HG03558 (cell line): Measurements from ENCODE around the gene FMN1.
A peak's percentile ranks its signal among the peaks of the same experiment; 100 is the strongest.

Experiments used
- ATAC-seq: cut with Tn5 transposase; IDR thresholded peaks from one replicate; pipeline ENCODE4 v1.9.1; 2021; ENCODE audit warnings: moderate number of reproducible peaks; ENCODE audit not compliant: unreplicated experiment; ENCODE audit errors: extremely low read depth

FMN1 gene

DNA sequence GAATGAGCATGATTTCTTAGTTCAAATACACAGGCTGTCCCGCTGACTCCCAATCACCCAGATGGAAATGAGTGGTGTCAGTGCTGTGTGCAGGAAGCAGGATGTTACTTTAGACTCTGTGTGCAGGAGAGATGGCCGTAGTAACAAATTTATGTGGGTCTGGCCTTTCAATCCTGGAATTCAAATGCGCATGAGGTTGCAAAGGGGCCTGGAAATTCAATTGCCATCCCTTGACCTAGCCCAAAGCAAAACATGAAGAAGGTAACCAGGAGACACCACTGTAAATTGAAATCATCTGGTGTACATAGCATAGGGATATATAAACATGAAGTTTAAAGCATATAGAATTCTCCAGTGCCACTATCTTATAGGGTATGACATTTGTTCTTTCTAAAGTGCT is 443.5 kb downstream of the FMN1 start:
- ATAC-seq, result no peak

DNA sequence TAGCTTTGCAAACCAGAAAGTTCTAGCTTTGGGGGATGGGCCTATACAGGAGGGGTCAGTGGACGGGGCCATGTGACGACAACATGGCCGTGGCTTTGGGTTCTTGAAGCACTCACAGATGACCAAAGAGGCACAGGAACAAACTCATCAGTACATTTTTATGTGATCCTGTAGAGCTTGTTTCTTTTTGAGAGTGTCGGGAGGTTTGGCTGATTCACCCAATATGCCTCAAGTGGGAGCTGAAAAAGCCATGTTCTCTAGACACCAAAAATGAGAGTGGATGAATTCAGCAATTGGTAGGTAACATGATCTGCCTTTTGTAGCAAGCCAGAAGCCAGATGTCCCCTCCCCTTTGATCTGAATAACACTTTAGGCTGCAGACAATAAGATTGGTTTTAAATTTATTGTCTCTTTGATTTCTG is 446.6 kb downstream of the FMN1 start:
- no peak for ATAC-seq

DNA sequence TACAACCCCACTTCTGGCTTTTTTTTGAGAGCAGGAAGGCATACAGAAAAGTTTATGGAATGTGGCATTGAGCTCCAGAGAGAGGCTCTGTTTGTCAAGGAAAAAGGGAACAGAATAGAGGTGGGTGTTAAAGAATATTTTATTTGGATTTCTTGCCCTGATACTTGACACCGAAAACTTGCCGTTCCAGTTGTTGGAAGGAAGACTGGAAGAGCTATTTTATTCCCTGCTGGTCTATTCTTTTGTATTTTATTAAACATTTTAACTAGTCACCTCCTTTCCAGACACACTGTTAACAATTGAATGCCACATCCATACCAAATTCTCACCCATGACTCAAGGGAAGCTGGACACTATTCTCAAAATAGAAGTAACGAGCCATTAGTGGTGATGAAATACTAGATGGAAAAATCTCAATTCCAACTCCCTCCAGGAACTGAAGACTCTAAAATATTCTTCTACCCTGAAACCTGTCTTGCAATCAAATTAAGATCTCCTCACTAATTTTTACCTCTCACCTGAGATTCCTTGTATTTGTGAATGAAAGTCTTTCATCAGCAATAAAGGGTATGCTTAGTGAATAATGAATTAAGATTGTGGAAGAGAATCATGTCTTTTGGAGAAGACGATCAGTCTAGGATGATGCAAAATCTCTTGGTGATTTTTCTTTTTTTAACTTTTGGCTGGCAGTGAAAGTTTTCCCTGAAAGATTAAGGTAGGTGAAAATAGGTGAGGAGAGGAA is 448.2 kb downstream of the FMN1 start:
- ATAC-seq, result no peak

DNA sequence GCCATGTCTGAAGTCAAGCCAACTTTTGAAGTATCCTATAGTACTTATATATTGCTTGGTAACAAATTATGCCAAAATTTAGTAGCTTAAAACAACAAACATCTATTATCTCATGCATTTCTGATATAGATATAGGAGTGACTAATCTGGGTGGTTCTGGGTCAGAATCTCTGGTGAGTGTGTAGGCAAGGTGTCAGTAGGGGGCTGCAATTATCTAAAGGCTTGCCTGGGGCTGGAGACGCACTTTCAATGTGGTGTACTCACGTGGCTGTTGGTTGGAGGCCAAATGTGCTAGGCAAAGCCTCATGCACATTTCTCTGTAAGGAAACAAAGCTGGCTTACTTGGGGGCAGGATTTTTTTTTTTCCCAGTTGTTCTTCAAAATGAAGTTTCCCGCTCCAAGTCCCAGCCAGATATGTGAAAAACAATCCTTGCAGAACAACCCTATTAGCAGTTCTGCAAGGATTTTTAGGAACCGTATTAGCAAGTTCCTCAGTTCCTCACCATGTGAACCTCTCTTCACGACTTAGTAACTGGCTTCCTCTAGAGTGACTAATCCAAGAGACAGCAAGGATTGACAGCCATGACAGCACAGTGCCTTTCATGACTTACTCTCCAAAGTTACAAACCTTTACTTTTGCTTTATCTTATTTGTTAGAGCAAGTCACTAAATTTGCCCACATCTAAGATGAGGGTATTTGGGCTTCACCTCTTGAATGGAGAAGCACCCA is 450.9 kb downstream of the FMN1 start:
- ATAC-seq, result no peak

DNA sequence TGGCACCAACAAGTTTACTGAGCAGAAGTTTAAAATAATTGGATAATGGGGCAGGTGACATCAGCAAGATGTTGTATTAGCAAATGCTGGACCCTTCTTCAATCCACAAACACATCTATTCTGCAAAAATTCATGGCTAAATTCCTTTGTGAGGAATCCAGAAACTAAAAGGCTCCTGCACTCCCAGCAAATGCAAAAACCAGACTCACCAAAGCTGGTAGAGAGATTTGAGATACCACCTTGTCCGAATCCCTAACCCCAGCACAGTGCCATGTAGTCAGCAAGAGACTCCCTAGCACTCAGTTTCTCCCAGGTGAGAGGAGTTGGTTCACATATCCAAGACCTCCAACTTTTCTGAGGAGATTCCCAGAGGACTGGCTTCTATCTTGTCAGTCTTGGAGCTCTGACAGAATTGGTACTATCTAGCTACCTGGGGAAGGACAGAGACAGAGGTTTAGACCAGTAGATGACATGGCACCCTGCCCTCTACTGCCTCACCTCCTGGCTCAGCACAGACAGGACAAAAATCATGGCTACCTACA is 454.9 kb downstream of the FMN1 start:
- ATAC-seq, result no peak

DNA sequence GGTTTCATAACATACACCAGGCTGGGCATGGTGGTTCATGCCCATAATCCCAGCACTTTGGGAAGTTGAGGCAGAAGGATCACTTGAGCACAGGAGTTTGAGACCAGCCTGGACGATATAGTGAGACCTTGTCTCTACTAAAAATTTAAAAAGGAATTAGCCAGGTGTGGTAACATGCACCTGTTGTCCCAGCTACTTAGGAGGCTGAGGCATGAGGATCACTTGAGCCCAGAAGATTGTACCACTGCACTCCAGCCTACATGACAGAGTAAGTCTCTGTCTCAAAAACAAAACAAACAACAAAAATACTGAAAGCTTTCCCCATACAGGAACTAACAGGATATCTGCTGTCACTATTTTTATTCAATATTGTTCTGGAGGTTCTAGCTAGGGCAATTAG is 455.8 kb downstream of the FMN1 start:
- ATAC-seq, result no peak

DNA sequence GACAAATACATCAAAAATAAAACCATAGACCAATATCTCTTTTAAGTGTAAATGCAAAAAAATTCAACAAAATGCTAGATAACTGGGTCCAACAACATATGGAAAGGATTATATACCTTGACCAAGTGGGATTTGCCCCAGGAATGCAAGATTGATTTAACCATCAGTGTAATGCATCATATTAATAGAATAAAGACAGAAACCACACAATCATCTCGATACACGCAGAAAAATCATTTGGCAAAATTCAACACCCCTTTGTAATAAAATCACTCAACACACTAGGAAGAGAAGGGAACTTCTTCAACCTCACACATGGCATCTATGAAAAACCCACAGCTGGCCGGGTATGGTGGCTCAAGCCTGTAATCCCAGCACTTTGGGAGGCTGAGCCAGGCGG is 457.2 kb downstream of the FMN1 start:
- no peak for ATAC-seq

DNA sequence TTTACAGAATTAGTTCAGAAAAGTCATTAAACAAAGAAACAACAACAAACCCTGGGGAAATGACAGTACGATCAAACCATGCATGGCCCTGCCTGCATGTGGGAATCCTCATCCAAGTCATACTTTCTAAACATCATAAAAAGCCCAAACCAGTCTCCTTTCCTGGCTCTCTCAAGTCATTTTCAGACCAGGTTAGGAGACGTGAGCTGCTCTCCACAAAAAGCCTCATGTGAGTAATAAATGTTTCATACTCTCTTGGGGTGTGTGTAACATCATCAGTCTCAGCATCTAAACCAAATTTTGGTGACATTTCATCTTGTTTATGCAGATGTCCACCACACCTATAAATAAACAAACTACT is 457.8 kb downstream of the FMN1 start:
- ATAC-seq, result no peak

DNA sequence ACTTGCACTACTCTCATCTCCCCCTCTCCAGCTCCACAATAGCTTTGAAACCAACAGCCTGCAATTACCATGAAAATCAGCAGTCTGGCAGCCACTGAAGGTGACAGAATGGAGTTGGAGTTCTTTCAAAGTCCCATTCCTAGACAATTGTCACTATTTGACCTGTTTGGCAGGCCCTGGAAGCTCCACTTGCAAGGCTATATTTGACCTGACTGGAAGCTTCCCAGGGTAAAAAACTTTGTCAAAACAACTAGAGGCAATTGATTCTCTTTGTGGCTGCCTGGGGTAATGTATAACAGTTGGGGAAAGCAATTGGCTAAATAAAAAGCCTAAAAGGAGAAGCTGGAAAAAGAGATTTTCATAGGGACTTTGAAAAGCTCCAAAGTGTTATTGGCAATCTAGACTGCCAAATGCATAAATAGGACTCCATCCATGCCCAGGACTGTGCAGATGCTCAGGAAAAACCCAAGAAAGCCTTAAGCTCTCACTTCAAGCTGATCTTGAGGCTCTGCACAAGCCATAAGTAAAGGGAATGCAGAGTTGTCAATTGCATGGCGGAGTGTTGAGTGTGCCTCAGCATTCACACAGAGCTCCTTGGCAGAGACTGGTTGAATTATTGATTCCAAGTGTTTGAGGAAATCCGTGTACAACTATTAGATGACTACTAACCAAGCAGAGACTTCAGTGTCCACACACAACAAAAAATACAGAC is 458.4 kb downstream of the FMN1 start:
- ATAC-seq, result no peak

DNA sequence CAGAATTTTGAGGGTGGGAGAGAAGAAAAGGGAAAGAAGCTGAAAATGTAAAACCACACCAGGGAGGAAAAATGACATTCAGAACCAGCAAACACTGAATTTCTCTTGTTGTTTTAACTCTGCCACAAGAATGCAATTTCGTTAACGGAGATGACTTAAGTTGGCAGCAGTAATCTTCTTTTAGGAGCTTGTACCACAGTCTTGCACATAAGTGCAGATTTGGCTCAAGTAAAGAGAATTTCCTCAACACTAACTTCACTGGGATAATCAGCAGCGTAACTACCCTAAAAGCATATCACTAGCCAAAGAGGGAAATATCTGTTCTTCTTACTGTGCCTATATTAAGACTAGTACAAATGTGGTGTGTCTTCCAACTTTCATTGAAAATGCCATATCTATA is 461.2 kb downstream of the FMN1 start:
- no peak for ATAC-seq

DNA sequence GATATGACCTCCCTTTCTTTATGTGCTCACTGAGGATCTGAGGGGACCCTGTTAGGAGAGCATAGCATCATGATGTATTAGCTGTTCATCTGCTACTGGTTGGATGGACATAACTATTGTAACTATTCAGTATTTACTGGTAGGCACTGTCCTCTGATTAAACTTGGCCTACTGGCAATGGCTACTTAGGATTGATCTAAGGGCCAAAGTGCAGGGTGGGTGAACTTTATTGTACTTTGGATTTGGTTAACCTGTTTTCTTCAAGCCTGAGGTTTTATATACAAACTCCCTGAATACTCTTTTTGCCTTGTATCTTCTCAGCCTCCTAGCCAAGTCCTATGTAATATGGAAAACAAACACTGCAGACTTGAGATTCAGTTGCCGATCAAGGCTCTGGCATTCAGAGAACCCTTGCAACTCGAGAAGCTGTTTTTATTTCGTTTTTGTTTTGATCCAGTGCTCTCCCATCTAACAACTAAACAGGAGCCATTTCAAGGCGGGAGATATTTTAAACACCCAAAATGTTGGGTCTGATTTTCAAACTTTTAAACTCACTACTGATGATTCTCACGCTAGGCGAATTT is 461.8 kb downstream of the FMN1 start:
- no peak for ATAC-seq

DNA sequence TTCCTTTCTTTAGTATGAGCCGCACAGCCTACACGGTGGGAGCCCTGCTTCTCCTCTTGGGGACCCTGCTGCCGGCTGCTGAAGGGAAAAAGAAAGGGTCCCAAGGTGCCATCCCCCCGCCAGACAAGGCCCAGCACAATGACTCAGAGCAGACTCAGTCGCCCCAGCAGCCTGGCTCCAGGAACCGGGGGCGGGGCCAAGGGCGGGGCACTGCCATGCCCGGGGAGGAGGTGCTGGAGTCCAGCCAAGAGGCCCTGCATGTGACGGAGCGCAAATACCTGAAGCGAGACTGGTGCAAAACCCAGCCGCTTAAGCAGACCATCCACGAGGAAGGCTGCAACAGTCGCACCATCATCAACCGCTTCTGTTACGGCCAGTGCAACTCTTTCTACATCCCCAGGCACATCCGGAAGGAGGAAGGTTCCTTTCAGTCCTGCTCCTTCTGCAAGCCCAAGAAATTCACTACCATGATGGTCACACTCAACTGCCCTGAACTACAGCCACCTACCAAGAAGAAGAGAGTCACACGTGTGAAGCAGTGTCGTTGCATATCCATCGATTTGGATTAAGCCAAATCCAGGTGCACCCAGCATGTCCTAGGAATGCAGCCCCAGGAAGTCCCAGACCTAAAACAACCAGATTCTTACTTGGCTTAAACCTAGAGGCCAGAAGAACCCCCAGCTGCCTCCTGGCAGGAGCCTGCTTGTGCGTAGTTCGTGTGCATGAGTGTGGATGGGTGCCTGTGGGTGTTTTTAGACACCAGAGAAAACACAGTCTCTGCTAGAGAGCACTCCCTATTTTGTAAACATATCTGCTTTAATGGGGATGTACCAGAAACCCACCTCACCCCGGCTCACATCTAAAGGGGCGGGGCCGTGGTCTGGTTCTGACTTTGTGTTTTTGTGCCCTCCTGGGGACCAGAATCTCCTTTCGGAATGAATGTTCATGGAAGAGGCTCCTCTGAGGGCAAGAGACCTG is 463.5 kb downstream of the FMN1 start:
- no peak for ATAC-seq

DNA sequence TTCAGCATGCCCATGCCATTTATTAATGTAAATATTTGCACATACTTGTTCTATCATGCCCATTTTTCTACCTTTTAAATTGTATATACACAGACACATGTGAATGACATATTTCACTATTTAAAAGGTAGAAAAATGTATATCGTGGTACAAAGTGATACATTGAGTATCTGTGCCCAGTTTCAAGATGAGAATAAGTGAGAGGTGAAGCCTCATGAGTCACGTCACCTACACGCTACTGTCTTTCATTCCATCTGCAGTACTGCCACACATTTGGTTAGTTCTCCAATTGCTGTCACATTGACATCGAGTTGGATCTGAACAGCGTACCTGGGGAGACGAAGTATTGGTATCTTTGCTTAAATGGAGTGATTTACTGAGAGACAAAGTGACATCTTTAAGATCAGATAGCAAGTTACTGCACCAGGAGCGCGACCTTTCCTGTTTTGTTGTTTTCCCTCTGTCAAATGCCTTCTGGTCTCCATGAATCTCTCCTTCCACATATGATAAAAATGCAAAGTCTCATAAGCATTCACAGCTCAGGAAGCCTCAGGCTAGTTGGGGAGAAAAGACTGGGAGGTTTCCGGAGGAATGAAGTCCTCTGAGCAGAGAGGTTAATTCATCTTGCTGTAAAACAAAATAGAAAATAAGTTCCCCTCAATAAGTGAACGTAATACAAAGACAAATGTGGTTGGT is 464.7 kb downstream of the FMN1 start:
- no peak for ATAC-seq

DNA sequence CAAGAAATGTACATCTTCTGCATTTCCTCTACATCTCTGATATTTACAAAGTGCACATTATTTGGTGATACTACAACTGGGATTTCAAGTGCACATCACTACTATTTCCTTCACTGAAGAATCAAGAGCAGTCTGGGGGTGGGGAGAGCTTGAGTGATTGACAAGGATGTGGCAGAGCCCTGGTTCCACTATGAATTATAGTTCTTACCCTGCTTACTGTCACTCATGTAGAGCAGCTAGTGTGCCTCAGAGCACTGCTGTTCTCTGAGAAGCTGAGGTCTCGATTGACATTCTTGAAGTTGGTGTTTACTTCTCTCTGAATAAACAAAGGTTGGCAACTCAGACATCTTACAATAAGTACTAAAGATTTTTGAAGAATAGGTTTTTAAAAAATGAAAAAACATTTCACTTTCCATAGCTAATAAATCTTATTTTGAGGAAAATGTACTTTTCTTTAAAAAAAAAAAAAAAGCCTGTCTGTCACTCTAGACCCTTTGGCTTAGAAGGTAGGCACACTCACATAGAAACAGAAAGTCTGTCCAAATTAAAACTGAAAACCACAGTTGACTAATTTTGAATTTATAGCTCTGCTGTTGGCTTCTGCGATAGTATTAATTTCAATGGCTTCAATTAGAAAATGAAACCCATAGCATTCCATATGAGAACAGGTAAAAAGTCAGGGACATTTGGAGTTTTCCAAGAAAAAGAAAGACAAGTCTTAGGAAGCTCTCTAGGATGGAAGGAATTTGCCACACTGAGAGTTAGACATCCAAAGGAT is 471.2 kb downstream of the FMN1 start:
- ATAC-seq, result peak; percentile 83

DNA sequence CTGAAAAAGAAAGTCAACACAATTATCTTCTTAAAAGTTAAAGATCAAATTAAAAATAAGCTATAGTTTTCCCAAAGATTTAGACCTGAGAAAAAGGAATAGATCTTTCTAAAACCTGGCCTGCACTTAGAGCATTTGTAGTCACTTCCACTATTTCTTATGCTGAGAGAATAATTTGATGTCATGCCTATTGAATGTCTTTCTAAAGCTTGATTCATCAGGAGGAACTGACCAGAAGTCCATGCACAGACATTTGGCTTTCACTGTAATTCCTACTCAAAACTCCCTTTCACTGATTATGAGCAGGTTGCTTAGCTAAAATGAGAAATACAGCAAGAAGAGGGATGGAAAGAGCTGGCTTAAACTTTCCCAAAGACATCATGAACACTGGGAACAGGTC is 472.4 kb downstream of the FMN1 start:
- ATAC-seq, result no peak

DNA sequence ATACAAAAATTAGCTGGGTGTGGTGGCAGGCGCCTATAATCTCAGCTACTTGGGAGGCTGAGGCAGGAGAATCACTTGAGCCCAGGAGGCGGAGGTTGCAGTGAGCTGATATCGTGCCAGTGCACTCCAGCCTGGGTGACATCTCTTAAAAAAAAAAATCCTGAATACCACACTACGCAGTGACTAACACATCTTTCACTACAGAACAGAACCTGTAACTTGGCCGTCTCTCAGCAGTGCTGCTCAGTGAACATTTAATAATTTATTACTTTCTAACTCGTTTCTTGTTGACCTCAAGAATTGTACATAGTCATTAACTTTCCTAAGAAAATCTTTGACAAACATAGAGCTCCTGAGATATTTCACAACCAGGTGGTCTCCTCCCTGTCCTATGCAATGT is 472.9 kb downstream of the FMN1 start:
- ATAC-seq, result no peak

DNA sequence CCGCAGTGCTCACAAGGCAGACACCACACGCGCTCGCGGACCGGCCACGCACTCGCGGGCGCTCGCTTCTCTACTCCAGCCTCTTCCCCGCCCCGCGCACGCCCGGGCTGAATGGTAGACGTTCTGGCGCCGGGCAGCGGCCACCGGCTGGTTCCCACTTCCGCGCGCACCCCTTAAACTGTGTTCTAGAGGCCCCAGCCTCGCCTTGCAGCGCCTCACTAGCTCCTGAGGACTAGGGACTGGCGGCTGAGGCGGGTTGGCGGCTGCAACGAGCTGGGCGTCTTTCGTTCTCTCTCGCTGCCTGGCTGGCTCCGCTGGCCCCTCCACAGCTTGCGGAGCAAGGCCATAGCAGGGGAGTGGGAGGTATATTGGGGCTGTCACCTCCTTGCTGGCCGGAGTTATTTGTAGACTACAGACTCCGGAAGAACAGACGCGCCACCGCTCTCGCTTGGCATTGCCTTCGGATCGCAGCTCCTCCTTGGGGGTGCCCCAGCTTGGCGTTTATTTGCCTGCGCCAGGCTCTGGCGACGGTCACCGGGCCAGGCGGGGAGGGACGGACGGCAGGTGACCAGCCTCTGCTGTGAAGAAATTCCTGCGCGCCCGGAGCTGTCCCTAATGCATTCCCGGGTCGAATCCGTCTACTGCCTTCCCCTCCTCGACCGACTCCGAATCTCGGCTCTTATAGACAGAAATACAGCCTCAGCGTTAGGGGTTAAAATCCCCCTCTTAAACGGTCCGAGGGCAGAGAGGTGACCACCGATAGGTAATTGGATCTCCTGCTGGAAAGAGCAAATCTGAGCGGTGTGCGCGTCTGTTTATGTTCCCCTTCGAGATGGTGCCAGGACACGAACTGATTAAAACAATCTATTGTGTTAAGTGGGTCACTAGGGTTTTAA is 475.4 kb downstream of the FMN1 start:
- no peak for ATAC-seq
